ENCODE data around the gene AFF2.

Gene AFF2

DNA sequence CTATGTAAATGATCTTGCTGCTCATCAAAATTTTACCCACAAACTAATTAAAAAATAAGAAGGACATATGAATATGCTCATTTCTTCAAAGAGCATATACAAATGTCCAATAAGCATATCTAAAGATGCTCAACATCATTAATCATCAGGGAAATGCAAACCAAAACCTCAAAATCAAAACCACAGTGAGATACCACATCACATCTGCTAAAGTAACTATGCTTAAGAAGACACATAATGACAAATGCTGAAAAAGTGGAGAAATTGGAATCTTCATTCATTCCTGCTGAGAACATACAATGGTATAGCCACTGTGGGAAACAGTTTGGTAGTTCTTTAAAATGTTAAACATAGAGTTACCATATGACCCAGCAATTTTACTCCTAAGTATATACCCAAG, 81.9 kb downstream of the AFF2 start:
- no peak for DNase-seq (ENCODE audit: low read depth in 2 of 2)

DNA sequence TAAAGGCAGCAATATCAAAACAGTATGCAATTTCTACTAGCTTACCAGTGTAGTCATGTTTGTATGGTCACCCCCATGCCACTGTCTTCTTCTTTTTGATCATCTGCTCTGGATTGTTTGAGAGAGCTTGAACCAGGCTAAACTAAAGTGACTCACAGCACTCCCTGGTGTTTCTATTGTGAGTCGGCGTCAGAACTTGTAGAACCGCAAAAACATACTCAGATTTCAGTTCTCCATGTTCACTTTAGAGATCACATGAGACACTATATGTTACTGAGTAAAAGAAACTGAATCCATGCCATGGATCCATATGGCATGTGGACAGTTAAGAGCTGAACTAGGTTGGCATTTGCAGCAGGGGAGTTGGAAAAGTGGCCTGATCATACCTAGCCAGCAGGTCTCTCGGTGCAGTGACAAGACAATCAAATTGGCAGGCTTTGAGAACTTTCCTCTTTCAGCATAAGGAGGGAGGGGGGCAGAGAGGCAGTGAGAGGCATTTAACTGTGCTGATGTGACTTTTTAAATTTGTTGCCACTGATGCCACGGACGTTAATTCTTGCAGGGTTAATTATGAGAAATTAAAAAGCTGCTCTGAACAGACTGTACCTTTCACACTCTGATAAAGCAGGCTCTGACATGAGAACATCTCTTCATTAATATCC, 88.4 kb downstream of the AFF2 start:
- DNase-seq (ENCODE audit: low read depth in 2 of 2) = no peak

DNA sequence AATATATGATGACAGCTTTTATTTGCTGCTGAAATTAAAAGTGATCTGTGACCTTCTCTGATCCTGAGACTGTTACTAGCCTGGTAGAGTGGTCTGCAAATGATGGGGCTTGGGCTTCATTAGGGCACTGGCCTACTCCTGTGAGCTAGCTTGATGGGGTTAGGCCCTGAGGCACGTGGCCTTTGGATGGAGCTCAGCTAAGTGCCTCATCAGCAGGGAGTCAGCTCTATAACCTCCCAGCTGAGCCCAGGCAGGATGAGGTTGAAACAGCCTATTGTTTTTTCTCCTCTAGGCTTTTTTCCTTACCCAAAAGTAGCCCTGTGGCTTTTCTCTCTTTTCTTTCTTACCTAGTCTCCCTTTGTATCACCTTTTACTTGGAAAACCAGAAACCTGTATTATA, 92.2 kb downstream of the AFF2 start:
- DNase-seq (ENCODE audit: low read depth in 2 of 2) = no peak

- DNase-seq (ENCODE audit: low read depth in 2 of 2) = no peak
Observed at GRCh38 chrX:148593146-148593545, 92.7 kb downstream of the AFF2 start.

DNA sequence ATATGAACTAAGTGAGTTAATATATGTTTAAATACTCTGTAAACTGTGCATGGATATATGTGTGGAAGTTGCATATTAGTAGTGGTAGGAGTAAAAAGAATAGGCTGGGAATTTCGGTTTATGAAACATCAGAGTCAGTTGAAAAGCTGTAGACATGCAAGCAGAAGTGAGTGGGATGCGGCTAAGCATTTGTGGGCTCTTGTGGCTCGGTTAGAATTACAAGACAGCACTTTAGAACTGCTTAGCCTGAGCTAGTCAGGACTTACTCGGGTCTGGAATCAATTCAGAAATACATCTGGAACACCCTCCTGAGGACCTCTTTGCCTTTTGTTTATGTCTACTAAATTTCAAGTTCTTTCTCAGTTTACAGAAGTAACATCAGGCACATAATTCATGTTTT, 93.6 kb downstream of the AFF2 start:
- DNase-seq (ENCODE audit: low read depth in 2 of 2) = no peak

DNA sequence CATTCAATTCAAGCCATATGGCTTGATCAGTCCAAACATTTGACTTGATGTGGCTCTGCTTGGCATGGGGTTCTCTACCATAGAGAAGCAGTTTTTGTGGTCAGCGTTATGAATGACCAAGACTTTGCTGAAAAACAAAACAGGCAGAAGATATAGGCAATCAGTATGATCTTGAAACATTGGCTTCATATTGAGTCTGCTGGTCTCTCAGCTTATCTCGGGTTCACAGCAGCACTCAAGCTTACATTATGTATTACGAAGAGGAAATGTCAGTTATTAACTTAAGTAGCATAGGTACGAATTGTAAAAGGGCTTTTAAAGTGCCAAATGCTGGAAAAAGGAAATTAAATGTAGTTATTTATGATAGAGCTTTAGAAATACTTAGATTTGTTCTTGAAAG, 99.0 kb downstream of the AFF2 start:
- no peak for DNase-seq (ENCODE audit: low read depth in 2 of 2)

GRCh38 chrX:148600131-148600530, 99.7 kb downstream of the AFF2 start:
- DNase-seq (ENCODE audit: low read depth in 2 of 2) = no peak

GRCh38 chrX:148600581-148600980, 100.2 kb downstream of the AFF2 start:
- no peak for DNase-seq (ENCODE audit: low read depth in 2 of 2)

GRCh38 chrX:148601034-148601433, 100.6 kb downstream of the AFF2 start:
- DNase-seq (ENCODE audit: low read depth in 2 of 2) = no peak

- no peak for DNase-seq (ENCODE audit: low read depth in 2 of 2)
Observed at GRCh38 chrX:148609515-148610327, 109.3 kb downstream of the AFF2 start.

- DNase-seq (ENCODE audit: low read depth in 2 of 2) = no peak
Observed at GRCh38 chrX:148610328-148610698, 109.9 kb downstream of the AFF2 start.

- DNase-seq (ENCODE audit: low read depth in 2 of 2) = no peak
Observed at GRCh38 chrX:148611993-148612392, 111.6 kb downstream of the AFF2 start.

DNA sequence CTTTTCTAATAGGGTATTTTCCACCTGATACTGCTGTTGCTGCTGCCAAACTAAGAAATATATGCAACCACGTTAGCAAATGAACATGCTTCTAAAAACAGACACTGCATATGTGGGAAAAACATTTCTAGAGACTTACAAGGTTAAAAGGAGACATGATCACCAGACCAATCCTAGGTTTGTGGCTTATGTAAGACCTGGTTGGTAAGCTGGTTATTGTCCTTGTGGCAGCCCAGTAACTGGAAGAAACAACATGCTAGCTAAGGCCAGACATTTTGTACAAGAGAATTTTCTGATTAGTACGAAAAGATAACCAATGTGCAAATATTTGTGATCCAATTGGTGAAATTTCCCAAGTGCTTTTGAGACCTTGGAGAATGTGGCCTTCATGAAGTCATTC, 112.0 kb downstream of the AFF2 start:
- DNase-seq (ENCODE audit: low read depth in 2 of 2) = no peak

GRCh38 chrX:148613636-148614035, 113.2 kb downstream of the AFF2 start:
- DNase-seq (ENCODE audit: low read depth in 2 of 2) = no peak

DNA sequence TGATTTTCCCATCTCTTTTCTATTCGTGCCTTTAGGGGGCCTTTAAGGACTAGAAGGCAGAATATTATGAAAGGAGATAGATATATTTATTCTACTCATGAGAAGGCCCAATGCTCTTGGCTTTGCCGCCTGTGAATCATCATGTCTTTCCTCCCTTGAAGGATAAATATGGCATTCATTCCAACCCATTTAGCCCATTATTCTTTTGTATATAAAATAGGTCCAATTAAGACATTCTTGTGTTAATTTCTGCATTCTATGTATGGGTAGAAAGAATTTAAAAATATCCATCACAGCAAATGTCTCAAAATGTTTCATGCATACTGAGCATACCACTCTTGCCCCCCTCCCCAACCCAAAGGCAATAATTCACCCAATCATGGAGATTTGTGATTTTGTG, 115.1 kb downstream of the AFF2 start:
- DNase-seq (ENCODE audit: low read depth in 2 of 2) = no peak

DNA sequence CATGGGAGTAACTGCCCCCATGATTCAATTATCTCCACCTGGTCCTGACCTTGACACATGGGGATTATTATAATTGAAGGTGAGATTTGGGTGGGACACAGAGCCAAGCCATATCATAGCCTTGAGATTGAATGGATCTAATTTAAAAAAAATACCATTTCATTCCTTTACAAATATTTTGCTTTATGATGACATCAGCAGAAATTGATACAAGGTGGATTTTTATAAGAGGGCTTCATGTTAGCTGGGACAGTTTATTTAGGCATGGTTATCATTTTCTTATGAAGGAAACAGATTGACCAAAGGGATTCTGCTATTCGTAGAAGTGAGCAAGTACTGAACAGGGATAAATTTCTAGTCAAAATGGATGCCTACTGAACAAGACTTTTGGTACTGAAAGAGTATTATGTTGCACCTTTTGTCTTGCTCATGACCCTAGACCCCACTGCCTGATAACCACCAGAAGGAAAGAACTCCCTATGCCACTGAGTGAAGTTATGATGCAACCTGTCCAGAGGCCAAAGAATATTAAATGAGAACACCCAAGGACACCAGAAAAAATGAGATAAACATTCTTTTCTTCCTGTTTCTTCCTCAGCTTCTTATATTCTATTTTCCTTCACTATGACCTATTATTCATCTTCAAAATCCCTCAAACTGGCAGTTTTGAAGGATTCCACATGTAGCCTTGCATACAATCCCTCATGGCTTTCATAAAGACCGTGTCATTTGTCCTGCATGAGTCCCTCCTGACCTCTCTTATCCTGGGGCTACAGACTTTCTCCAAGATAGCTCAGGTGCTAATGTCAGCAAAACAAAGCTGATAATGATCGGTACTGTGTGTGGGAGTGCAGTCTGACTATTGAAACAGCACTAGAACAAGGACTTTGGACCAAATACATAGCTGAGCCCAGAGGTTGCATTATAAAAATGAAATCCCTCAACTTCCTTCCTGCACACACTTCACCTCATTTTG, 118.3 kb downstream of the AFF2 start:
- no peak for DNase-seq (ENCODE audit: low read depth in 2 of 2)

DNA sequence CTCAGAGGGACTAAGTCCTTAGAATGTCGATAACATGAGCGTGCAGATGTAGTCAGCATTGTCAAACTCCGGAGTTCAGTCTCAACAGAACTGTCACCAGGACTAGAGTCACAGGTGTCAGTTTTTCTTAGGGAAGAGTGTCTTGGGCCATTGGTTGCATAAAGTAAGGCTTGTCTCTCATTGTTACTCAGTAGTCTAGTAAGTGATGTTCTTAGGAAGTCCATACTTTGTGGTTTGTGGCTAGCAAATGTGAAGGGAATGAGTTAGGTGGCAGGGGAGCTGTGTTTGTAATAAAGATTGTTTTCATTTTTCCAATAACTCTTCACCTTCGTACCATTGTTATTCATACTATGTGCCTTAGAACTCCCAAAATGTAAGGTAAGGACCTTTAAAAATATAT, 119.6 kb downstream of the AFF2 start:
- DNase-seq (ENCODE audit: low read depth in 2 of 2) = no peak

GRCh38 chrX:148624951-148625474, 124.6 kb downstream of the AFF2 start:
- DNase-seq (ENCODE audit: low read depth in 2 of 2) = no peak

DNA sequence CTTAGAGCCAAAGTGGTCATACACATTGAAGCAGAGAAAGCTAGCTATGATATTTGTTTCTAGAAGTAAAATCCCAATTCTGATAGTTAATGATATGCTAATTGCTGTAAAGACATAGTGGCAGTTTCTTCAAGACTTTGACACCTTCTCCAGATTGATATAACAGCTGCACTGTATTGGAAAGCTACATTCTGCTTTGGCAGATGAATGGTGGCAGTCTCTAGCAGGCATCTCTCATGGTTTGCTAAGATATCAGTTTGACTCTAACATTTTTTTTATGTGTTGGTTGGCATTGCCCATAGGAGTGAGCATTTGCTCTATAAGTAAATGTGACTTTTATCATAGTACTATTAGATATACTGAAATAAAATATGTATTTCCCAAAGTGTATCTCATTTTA, 128.2 kb downstream of the AFF2 start:
- no peak for DNase-seq (ENCODE audit: low read depth in 2 of 2)

GRCh38 chrX:148629434-148629833, 129.0 kb downstream of the AFF2 start:
- DNase-seq (ENCODE audit: low read depth in 2 of 2) = no peak

DNA sequence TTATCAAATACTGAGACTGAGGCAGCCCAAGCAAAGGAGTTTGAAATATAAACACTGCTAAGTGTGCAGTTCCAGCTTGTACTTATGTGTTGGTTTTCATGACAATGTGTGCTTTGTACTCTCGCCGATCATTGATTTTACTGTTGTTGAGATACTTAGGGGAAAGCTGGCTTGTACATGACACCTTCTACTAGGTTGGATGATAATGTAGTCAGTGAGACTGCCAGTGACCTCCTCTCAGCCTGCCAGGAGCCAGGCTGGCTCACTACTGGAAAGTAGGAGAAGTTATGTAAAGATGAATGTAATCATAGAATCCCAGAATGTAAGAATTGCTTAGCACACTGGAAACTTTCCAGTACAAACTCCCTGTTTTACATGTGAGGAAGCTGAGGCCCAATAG, 132.0 kb downstream of the AFF2 start:
- no peak for DNase-seq (ENCODE audit: low read depth in 2 of 2)

DNA sequence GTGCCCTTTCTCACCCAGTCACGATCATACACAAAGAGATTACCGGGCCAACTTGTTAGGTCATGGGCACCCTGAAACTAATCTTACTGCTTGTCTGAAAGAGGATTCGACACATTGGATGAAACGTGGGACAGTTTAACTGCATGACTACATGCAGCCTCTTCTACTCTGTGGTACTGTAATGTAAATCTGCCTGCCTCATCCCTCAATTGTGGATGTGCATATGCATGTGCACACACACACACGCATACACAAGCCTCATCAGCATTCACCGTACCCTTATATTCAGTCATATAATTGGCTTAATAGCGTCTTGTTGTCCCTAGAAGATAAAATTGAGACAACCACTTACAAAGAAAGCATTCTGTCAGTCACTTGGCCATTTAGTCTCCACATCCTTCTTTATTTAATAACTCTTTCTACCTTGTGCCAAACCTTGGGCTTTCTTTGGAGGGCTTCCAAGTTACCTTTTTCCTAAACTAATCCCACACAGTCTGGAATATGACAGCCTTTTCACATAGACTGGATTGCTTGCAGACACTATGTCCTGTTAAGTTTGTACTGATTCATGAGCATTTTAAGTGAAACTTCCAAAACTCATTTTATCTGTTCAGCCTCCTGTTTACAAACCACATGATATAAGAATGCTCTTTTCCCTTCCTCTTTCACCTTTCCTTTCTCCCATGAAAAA, 132.9 kb downstream of the AFF2 start:
- no peak for DNase-seq (ENCODE audit: low read depth in 2 of 2)
